CD4-positive, alpha-beta T cell (primary cell): Measurements from ENCODE around the gene ACLY. TPM values are rescaled to one million over a fixed set of nuclear protein-coding genes. Genes with fewer than 3 reads are reported as not detected.

Source experiments
- ATAC-seq: fragments of 200-7000 bp; cut with Tn5 transposase; one replicate; pipeline ENCODE4 v1.10.0; 2022; ENCODE audit warnings: mild to moderate bottlenecking; ENCODE audit not compliant: poor library complexity
- CTCF ChIA-PET: fragments of 350-600 bp; sonication (Branson Sonifier 250); formaldehyde crosslinking; loops from one replicate; lab custom pipeline; 2021; ENCODE audit warnings: antibody characterized with exemption, inconsistent platforms; lab: Charles Lee
- POLR2A ChIA-PET: fragments of 350-600 bp; sonication (Branson Sonifier 250); formaldehyde crosslinking; loops from one replicate; lab custom pipeline; 2021; ENCODE audit warnings: antibody characterized with exemption, inconsistent platforms; lab: Charles Lee
- DNase-seq, 14 experiments: peaks; one replicate each; pipeline ENCODE4 v3.0.0-alpha.2; 2013 to 2020; ENCODE audit warnings: mixed read lengths in 2 of 14
- H3K27ac ChIP-seq, 2 donors: one replicate each; pipeline versions ENCODE4 v1.5.1 to v1.7.0; 2013; ENCODE audit warnings: low read length in 2 of 2, low read depth in 1 of 2, mild to moderate bottlenecking in 1 of 2
- H3K27me3 ChIP-seq, 2 experiments: 1 replicate in 1 of 2; 2 replicates in 1 of 2; pipeline versions ENCODE4 v1.6.1 to v1.7.0; 2013; ENCODE audit warnings: low read length in 2 of 2, control low read depth in 1 of 2, mild to moderate bottlenecking in 1 of 2, moderate library complexity in 1 of 2; ENCODE audit not compliant: insufficient read depth in 2 of 2, control insufficient read depth in 1 of 2
- H3K36me3 ChIP-seq: one replicate; pipeline ENCODE4 v1.6.1; 2013; ENCODE audit warnings: low read length, control low read depth; ENCODE audit not compliant: insufficient read depth
- H3K4me1 ChIP-seq: one replicate; pipeline ENCODE4 v1.6.1; 2013; ENCODE audit warnings: low read length, control low read depth; ENCODE audit not compliant: insufficient read depth
- H3K4me3 ChIP-seq: one replicate; pipeline ENCODE4 v1.5.1; 2013; ENCODE audit warnings: mild to moderate bottlenecking, low read length, moderate library complexity
- H3K9me3 ChIP-seq, 2 experiments: 1 replicate in 1 of 2; 2 replicates in 1 of 2; pipeline versions ENCODE4 v1.6.1 to v1.7.0; 2013; ENCODE audit warnings: low read length in 2 of 2, mild to moderate bottlenecking in 2 of 2, control low read depth in 1 of 2, moderate library complexity in 1 of 2; ENCODE audit not compliant: control insufficient read depth in 1 of 2, insufficient read depth in 1 of 2
- H3K27ac Mint-ChIP-seq: one replicate; pipeline ENCODE4 v1.8.0; 2020; ENCODE audit warnings: mixed read lengths
- H3K27me3 Mint-ChIP-seq: one replicate; pipeline ENCODE4 v1.8.0; 2021; ENCODE audit warnings: mixed read lengths
- H3K36me3 Mint-ChIP-seq: one replicate; pipeline ENCODE4 v1.8.0; 2021; ENCODE audit warnings: low read depth, mixed read lengths
- H3K4me1 Mint-ChIP-seq: one replicate; pipeline ENCODE4 v1.8.0; 2021; ENCODE audit warnings: low read depth, mixed read lengths
- H3K4me3 Mint-ChIP-seq: one replicate; pipeline ENCODE4 v1.8.0; 2020; ENCODE audit warnings: mild to moderate bottlenecking, mixed read lengths
- H3K9me3 Mint-ChIP-seq: one replicate; pipeline ENCODE4 v1.8.0; 2020; ENCODE audit warnings: mixed read lengths
- CTCF ChIP-seq: fragments of 200-600 bp; IDR thresholded peaks from one replicate; pipeline ENCODE4 v1.8.0; 2022; ENCODE audit warnings: antibody characterized with exemption, mild to moderate bottlenecking
- intact Hi-C, 2 experiments: fragments of 100-400 bp; cut with DNase I in 1 of 2; cut with micrococcal nuclease in 1 of 2; formaldehyde crosslinking; loops; one replicate each; pipeline versions ENCODE4 v1.15.1 to v1.9.0; 2023 to 2025; cut with DNase I, micrococcal nuclease
- total RNA-seq, 174 experiments: library from RNA in 2 of 174; stranded (reverse) in 2 of 174; gene quantifications; one replicate each; pipeline ENCODE4 v1.2.3 and lab custom pipeline; 2021 to 2026

Gene ACLY
- total RNA-seq, 2 experiments from 2014 or later: 25.9 to 28.3 TPM

GRCh38 chr17:41906465-41907184 lies 12.1 kb downstream of the ACLY start:
- no peak overlapping the region for H3K4me3 Mint-ChIP-seq
- intact Hi-C loops: no loop called here
- H3K27me3 Mint-ChIP-seq: no peaks in the 10 kb centered on the region
- H3K36me3 Mint-ChIP-seq: peaks cover 81% of the 10 kb centered on the region
- ATAC-seq (no peak), DNase-seq (no peak)
- TF ChIP-seq CTCF: no peak
- H3K4me1 Mint-ChIP-seq: no peaks in the 10 kb centered on the region
- no peak overlapping the region for H3K27ac Mint-ChIP-seq
- Histone ChIP-seq H3K4me1 (peaks cover 2% of the 10 kb centered on the region), H3K9me3 (no peaks in the 10 kb centered on the region), H3K36me3 (peaks cover 88% of the 10 kb centered on the region), H3K4me3 (no peak overlapping the region), H3K27ac (no peak overlapping the region), H3K27me3 (no peaks in the 10 kb centered on the region)
- H3K9me3 Mint-ChIP-seq: no peaks in the 10 kb centered on the region
- POLR2A ChIA-PET: no interaction called here
- CTCF ChIA-PET: no interaction called here

- POLR2A ChIA-PET: no interaction called here
- no peak overlapping the region for H3K4me3 ChIP-seq
- H3K4me1 Mint-ChIP-seq: no peaks in the 10 kb centered on the region
- H3K27ac ChIP-seq: no peak overlapping the region
- H3K4me1 ChIP-seq: no peaks in the 10 kb centered on the region
- peaks cover 80% of the 10 kb centered on the region for H3K36me3 Mint-ChIP-seq
- H3K36me3 ChIP-seq: peaks cover 86% of the 10 kb centered on the region
- no peak overlapping the region for H3K4me3 Mint-ChIP-seq
- H3K9me3 Mint-ChIP-seq: no peaks in the 10 kb centered on the region
- no peak overlapping the region for H3K27ac Mint-ChIP-seq
- CTCF ChIA-PET: no interaction called here
- no peaks in the 10 kb centered on the region for H3K27me3 ChIP-seq
- no peaks in the 10 kb centered on the region for H3K27me3 Mint-ChIP-seq
- intact Hi-C loops: no loop called here
- H3K9me3 ChIP-seq: no peaks in the 10 kb centered on the region
- ATAC-seq (no peak), DNase-seq (no peak)
- no peak for TF ChIP-seq CTCF
Observed at GRCh38 chr17:41905172-41905571, 13.6 kb downstream of the ACLY start.

GRCh38 chr17:41904242-41904841 lies 14.4 kb downstream of the ACLY start:
- ChIA-PET POLR2A (no interaction called here), CTCF (no interaction called here)
- Mint-ChIP-seq H3K36me3 (peaks cover 75% of the 10 kb centered on the region), H3K4me3 (no peak overlapping the region), H3K4me1 (no peaks in the 10 kb centered on the region), H3K9me3 (no peaks in the 10 kb centered on the region), H3K27ac (no peak overlapping the region), H3K27me3 (no peaks in the 10 kb centered on the region)
- no peak overlapping the region for H3K4me3 ChIP-seq
- intact Hi-C loops: no loop called here
- no peaks in the 10 kb centered on the region for H3K27me3 ChIP-seq
- peaks cover 81% of the 10 kb centered on the region for H3K36me3 ChIP-seq
- TF ChIP-seq CTCF: no peak
- no peak for ATAC-seq
- H3K9me3 ChIP-seq: no peaks in the 10 kb centered on the region
- H3K27ac ChIP-seq: no peak overlapping the region
- no peaks in the 10 kb centered on the region for H3K4me1 ChIP-seq
- DNase-seq: no peak
